ENCODE measurements around the gene GJC2.

- TF ChIP-seq SP1 (IDR thresholded peaks at IDR 0.05) (no peak), ELF4 (IDR thresholded peaks at IDR 0.05) (no peak), SUZ12 (IDR thresholded peaks at IDR 0.05) (no peak), FOXA1 (IDR thresholded peaks at IDR 0.05) (no peak), ZNF384 (IDR thresholded peaks at IDR 0.05) (no peak), PKNOX1 (IDR thresholded peaks at IDR 0.05) (0 out of 2 replicates have a peak, but pooled peaks have one; percentile 21), FOXM1 (IDR thresholded peaks at IDR 0.05; ENCODE audit: borderline replicate concordance) (0 out of 2 replicates have a peak, but pooled peaks have one; percentile 37), BHLHE40 (IDR thresholded peaks at IDR 0.05; ENCODE audit: borderline replicate concordance) (no peak), NFRKB (IDR thresholded peaks at IDR 0.05) (0 out of 2 replicates have a peak, but pooled peaks have one; percentile 30)
Measured at GRCh38 chr1:228118040-228118439, 31.7 kb upstream of the GJC2 start.

Measured in HEK293T (cell line).